ENCODE results near the gene CLNK.

Gene CLNK

GRCh38 chr4:10490996-10491395 is 193.6 kb downstream of the CLNK start:
- Histone ChIP-seq H3K79me2 (ENCODE audit: insufficient read depth, low read depth) (no peaks in the 10 kb centered on the region), H3K4me3 (IDR thresholded peaks at IDR 0.05; ENCODE audit: insufficient read depth, low read depth, low read length) (no peak overlapping the region), H3K27me3 (ENCODE audit: insufficient read depth, low read depth) (no peaks in the 10 kb centered on the region), H3K27ac (no peak overlapping the region), H3K4me1 (ENCODE audit: low read depth, poor library complexity, severe bottlenecking) (no peaks in the 10 kb centered on the region), H3K4me2 (no peak overlapping the region), H3K9ac (no peak overlapping the region), H2AFZ (ENCODE audit: low read depth) (no peak overlapping the region), H3K36me3 (ENCODE audit: insufficient read depth) (no peaks in the 10 kb centered on the region), H4K20me1 (ENCODE audit: insufficient read depth) (no peaks in the 10 kb centered on the region)
- no peak for TF ChIP-seq CTCF (conservative IDR thresholded peaks at IDR 0.05; ENCODE audit: low read depth, low read length)

GRCh38 chr4:10482913-10483312 is 201.7 kb downstream of the CLNK start:
- no peaks in the 10 kb centered on the region for H3K4me1 ChIP-seq (ENCODE audit: low read depth, poor library complexity, severe bottlenecking)
- no peak overlapping the region for H3K27ac ChIP-seq
- no peaks in the 10 kb centered on the region for H4K20me1 ChIP-seq (ENCODE audit: insufficient read depth)
- H3K9ac ChIP-seq: no peak overlapping the region
- H3K79me2 ChIP-seq (ENCODE audit: insufficient read depth, low read depth): no peaks in the 10 kb centered on the region
- H3K4me3 ChIP-seq (IDR thresholded peaks at IDR 0.05; ENCODE audit: insufficient read depth, low read depth, low read length): no peak overlapping the region
- H2AFZ ChIP-seq (ENCODE audit: low read depth): no peak overlapping the region
- no peaks in the 10 kb centered on the region for H3K27me3 ChIP-seq (ENCODE audit: insufficient read depth, low read depth)
- H3K4me2 ChIP-seq: no peak overlapping the region
- no peak for TF ChIP-seq CTCF (conservative IDR thresholded peaks at IDR 0.05; ENCODE audit: low read depth, low read length)
- H3K36me3 ChIP-seq (ENCODE audit: insufficient read depth): no peaks in the 10 kb centered on the region

DNA sequence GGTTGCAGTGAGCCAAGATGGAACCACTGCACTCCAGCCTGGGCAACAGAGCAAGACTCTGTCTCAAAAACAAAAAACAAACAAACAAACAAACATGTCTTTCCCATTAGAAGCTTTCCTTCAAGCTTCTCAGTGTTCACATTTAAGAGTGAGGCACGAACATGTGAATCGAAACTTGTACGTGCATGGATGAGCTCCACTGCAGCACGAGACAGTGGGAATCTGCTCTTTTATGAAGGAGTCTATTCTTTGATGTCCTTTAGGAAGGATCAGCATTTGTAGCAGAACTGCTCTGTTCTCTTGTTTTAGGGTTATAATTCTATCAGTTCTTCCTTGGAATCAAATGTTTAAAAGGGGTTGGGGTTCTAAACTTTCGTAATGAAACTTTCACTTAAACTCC is 204.0 kb downstream of the CLNK start:
- H3K4me2 ChIP-seq: no peak overlapping the region
- H3K9ac ChIP-seq: no peak overlapping the region
- H3K27ac ChIP-seq: no peak overlapping the region
- no peak overlapping the region for H2AFZ ChIP-seq (ENCODE audit: low read depth)
- no peaks in the 10 kb centered on the region for H3K79me2 ChIP-seq (ENCODE audit: insufficient read depth, low read depth)
- no peaks in the 10 kb centered on the region for H3K27me3 ChIP-seq (ENCODE audit: insufficient read depth, low read depth)
- H3K4me1 ChIP-seq (ENCODE audit: low read depth, poor library complexity, severe bottlenecking): no peaks in the 10 kb centered on the region
- no peaks in the 10 kb centered on the region for H4K20me1 ChIP-seq (ENCODE audit: insufficient read depth)
- H3K4me3 ChIP-seq (IDR thresholded peaks at IDR 0.05; ENCODE audit: insufficient read depth, low read depth, low read length): no peak overlapping the region
- no peak for TF ChIP-seq CTCF (conservative IDR thresholded peaks at IDR 0.05; ENCODE audit: low read depth, low read length)
- no peaks in the 10 kb centered on the region for H3K36me3 ChIP-seq (ENCODE audit: insufficient read depth)

GRCh38 chr4:10478621-10479020 is 205.9 kb downstream of the CLNK start:
- no peaks in the 10 kb centered on the region for H4K20me1 ChIP-seq (ENCODE audit: insufficient read depth)
- no peak for TF ChIP-seq CTCF (conservative IDR thresholded peaks at IDR 0.05; ENCODE audit: low read depth, low read length)
- H3K9ac ChIP-seq: no peak overlapping the region
- no peaks in the 10 kb centered on the region for H3K36me3 ChIP-seq (ENCODE audit: insufficient read depth)
- H2AFZ ChIP-seq (ENCODE audit: low read depth): no peak overlapping the region
- H3K27ac ChIP-seq: no peak overlapping the region
- H3K27me3 ChIP-seq (ENCODE audit: insufficient read depth, low read depth): no peaks in the 10 kb centered on the region
- no peak overlapping the region for H3K4me3 ChIP-seq (IDR thresholded peaks at IDR 0.05; ENCODE audit: insufficient read depth, low read depth, low read length)
- no peak overlapping the region for H3K4me2 ChIP-seq
- H3K79me2 ChIP-seq (ENCODE audit: insufficient read depth, low read depth): no peaks in the 10 kb centered on the region
- no peaks in the 10 kb centered on the region for H3K4me1 ChIP-seq (ENCODE audit: low read depth, poor library complexity, severe bottlenecking)

DNA sequence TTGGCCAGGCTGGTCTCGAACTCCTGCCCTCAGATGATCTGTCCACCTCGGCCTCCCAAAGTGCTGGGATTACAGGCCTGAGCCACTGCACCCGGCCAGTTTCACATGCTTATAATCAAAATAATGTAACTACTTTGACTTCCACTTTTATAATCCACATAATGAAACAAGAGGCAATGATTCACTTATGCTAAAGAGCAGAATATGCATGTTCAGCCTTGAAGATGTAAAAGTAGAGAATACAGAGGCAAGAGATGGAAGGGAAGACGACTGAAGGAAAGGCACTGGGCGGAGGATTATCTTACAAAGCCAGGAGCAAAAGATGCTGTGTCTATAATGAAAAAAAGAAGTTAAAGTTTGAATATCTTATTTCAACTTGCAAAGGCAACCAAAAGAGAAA is 214.1 kb downstream of the CLNK start:
- Histone ChIP-seq H3K36me3 (ENCODE audit: insufficient read depth) (no peaks in the 10 kb centered on the region), H3K4me3 (IDR thresholded peaks at IDR 0.05; ENCODE audit: insufficient read depth, low read depth, low read length) (no peak overlapping the region), H3K4me2 (no peak overlapping the region), H3K79me2 (ENCODE audit: insufficient read depth, low read depth) (no peaks in the 10 kb centered on the region), H3K9ac (no peak overlapping the region), H3K27ac (no peak overlapping the region), H4K20me1 (ENCODE audit: insufficient read depth) (no peaks in the 10 kb centered on the region), H2AFZ (ENCODE audit: low read depth) (no peak overlapping the region), H3K27me3 (ENCODE audit: insufficient read depth, low read depth) (no peaks in the 10 kb centered on the region), H3K4me1 (ENCODE audit: low read depth, poor library complexity, severe bottlenecking) (no peaks in the 10 kb centered on the region)
- TF ChIP-seq CTCF (conservative IDR thresholded peaks at IDR 0.05; ENCODE audit: low read depth, low read length): no peak
